ENCODE measurements around the gene SLX4. TPM values are rescaled to one million over a fixed set of nuclear protein-coding genes. Genes with fewer than 3 reads are reported as not detected.

SLX4 gene
- total RNA-seq, 4 donors from 2014 or later: 1.4 to 5.6 (median 3.2) TPM

DNA sequence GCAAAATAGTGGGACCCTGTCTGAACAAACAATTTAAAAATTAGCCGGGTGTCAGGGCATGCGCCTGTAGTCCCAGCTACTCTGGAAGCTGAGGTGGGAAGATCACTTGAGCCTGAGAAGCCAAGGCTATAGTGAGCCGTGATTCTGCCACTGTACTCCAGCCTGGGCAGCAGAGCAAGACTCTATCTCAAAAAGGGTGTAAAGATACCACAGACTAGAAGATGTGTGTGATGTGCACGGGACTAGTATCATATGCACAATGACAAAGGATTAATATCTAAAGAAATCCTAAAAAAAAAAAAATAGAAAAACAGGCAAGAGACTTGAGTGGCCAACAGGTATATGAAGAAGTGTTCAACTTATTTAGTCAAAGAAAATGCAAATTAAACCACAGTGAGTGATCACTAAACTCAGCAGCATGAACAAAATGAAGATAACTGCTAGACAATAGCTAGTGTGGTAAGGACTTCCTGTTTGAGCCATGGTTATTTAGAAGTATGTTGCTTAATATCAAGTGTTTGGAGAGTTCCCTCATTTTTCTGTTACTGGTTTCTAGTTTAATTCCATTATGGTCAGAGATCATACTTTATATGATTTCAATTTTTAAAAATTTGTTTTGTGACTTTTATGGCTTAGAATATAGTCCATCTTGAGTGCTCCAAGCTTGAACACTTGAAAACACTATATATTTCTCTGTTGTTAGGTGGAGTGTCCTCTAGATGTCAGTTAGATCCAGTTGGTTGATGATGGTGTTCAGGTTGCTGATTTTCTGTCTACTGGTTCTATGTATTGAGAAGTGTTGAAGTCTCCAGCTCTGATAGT lies 14.7 kb upstream of the SLX4 start:
- Histone ChIP-seq H3K4me1 (no peaks in the 10 kb centered on the region), H3K4me3 (no peak overlapping the region), H3K9me3 (no peaks in the 10 kb centered on the region), H3K27me3 (no peaks in the 10 kb centered on the region), H3K27ac (no peak overlapping the region), H3K36me3 (no peaks in the 10 kb centered on the region)
- 90% methylated on average over 3 of the region's 4 CpGs; no CpG with 5 or more reads in 1 of the 2 donors for WGBS, 2 donors (ENCODE audit: low coverage in 1 of 2)
- no peak for TF ChIP-seq POLR2A (IDR thresholded peaks at IDR 0.05)
- no peak for TF ChIP-seq POLR2AphosphoS5 (IDR thresholded peaks at IDR 0.05)
- TF ChIP-seq EP300 (IDR thresholded peaks at IDR 0.05): no peak
- TF ChIP-seq, protein P1, sequence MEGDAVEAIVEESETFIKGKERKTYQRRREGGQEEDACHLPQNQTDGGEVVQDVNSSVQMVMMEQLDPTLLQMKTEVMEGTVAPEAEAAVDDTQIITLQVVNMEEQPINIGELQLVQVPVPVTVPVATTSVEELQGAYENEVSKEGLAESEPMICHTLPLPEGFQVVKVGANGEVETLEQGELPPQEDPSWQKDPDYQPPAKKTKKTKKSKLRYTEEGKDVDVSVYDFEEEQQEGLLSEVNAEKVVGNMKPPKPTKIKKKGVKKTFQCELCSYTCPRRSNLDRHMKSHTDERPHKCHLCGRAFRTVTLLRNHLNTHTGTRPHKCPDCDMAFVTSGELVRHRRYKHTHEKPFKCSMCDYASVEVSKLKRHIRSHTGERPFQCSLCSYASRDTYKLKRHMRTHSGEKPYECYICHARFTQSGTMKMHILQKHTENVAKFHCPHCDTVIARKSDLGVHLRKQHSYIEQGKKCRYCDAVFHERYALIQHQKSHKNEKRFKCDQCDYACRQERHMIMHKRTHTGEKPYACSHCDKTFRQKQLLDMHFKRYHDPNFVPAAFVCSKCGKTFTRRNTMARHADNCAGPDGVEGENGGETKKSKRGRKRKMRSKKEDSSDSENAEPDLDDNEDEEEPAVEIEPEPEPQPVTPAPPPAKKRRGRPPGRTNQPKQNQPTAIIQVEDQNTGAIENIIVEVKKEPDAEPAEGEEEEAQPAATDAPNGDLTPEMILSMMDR (IDR thresholded peaks at IDR 0.05): no peak
- no peak for ATAC-seq

DNA sequence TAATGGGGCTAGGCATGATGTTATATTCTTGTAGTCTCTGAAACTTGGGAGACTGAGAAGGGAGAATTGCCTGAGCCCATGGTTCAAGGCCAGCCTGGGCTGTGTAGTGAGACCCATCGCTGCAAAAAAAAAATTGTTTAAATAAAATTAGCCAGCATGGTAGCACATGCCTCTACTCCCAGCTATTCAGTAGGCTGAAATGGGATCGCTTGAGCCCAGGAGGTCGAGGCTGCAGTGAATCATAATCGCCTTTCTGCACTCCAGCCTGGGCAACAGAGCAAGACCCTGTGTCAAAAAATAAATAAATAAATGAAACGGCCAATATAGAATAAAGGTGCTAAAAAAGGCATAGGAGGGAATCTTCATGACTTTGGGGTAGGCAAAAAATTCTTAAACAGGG lies 13.9 kb upstream of the SLX4 start:
- TF ChIP-seq EP300 (IDR thresholded peaks at IDR 0.05) (no peak), POLR2A (IDR thresholded peaks at IDR 0.05) (no peak), POLR2AphosphoS5 (IDR thresholded peaks at IDR 0.05) (no peak)
- TF ChIP-seq, protein P1 (IDR thresholded peaks at IDR 0.05): no peak
- H3K4me3 ChIP-seq: no peak overlapping the region
- WGBS, 2 donors (ENCODE audit: low coverage in 1 of 2): 83 to 90% methylated on average over 5 of the region's 5 CpGs
- no peak overlapping the region for H3K27ac ChIP-seq
- no peaks in the 10 kb centered on the region for H3K36me3 ChIP-seq
- H3K4me1 ChIP-seq: no peaks in the 10 kb centered on the region
- H3K9me3 ChIP-seq: no peaks in the 10 kb centered on the region
- H3K27me3 ChIP-seq: no peaks in the 10 kb centered on the region
- no peak for ATAC-seq

DNA sequence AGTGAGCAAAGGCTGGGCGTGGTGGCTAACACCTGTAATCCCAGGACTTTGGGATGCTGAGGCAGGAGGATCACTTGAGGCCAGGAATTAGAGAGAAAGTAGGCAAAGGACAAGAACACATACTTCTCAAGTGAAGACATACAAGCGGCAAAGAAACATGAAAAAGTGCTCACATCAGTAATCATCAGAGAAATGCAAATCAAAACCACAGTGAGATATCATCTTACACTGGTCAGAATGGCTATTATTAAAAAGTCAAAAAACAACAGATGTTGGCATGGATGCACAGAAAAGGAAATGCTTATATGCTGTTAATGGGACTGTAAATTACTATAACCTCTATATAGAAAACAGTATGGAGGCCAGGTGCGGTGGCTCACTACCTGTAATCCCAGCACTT lies 12.2 kb upstream of the SLX4 start:
- Histone ChIP-seq H3K9me3 (no peaks in the 10 kb centered on the region), H3K27me3 (no peaks in the 10 kb centered on the region), H3K27ac (no peak overlapping the region), H3K4me3 (no peak overlapping the region), H3K4me1 (no peaks in the 10 kb centered on the region), H3K36me3 (no peaks in the 10 kb centered on the region)
- 80 to 97% methylated on average over 2 to 3 of the region's 3 CpGs for WGBS, 2 donors (ENCODE audit: low coverage in 1 of 2)
- no peak for ATAC-seq
- TF ChIP-seq, protein P1 (IDR thresholded peaks at IDR 0.05): no peak
- TF ChIP-seq POLR2AphosphoS5 (IDR thresholded peaks at IDR 0.05) (no peak), POLR2A (IDR thresholded peaks at IDR 0.05) (no peak), EP300 (IDR thresholded peaks at IDR 0.05) (no peak)

DNA sequence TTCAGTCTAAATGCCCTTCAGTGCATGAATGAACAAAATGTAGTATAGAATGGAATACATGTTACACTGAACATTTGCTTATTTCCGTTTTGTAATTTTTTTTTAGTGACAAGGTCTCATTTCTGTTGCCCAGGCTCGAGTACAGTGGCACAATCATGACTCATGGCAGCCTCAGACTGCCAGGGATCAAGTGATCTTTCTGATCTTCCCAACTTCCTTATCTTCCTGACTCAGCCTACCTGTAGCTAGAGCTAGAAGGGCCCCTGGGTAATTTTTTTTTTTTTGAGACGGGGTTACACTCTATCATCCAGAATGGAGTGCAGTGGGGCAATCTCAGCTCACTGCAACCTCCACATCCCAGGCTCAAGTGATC lies 7.3 kb upstream of the SLX4 start:
- Histone ChIP-seq H3K27me3 (no peaks in the 10 kb centered on the region), H3K4me3 (no peak overlapping the region), H3K9me3 (no peaks in the 10 kb centered on the region), H3K27ac (no peak overlapping the region), H3K4me1 (no peaks in the 10 kb centered on the region), H3K36me3 (no peaks in the 10 kb centered on the region)
- WGBS, 2 donors (ENCODE audit: low coverage in 1 of 2): 73 to 75% methylated on average over 3 of the region's 3 CpGs
- ATAC-seq: no peak
- TF ChIP-seq, protein P1 (IDR thresholded peaks at IDR 0.05): no peak
- no peak for TF ChIP-seq EP300 (IDR thresholded peaks at IDR 0.05)
- no peak for TF ChIP-seq POLR2A (IDR thresholded peaks at IDR 0.05)
- no peak for TF ChIP-seq POLR2AphosphoS5 (IDR thresholded peaks at IDR 0.05)

All from gastroesophageal sphincter (tissue), 4 donors.